ENCODE data around the gene GALNT4.
A peak's percentile ranks its signal among the peaks of the same experiment; 100 is the strongest.

The GALNT4 gene

DNA sequence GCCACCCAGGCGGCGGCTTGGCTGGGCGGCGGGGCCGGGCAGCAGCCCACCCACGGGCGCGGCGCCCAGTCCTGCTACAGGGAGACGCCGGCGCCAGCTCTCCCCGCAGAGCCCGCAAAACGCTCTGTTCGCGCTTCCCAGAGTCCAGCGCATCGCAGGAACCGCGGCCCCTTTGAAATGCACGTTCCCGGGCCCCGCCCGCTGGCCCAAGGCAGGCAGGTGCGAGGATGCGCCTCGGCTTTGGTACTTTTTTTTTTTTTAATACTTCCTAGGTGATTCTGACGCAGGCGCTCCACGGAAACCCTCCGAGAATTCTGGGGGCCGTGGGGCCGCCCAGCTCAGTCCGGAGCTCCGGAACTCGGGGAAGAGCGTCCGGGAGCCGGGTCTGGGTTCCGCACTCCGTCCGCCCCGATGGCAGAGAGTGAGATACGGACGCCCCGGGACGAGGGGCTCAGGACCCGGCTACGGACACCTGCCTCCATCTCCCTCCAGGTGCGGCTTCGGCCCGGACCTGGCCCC, 768 bp upstream of the GALNT4 start:
- no peaks in the 10 kb centered on the region for H3K9me3 ChIP-seq (ENCODE audit: insufficient read depth, low read length)
- H3K4me2 ChIP-seq (ENCODE audit: low read length) = peak overlapping the region; percentile 76
- peak overlapping the region; percentile 79 for H3K27ac ChIP-seq (ENCODE audit: low read length)
- peaks cover 9% of the 10 kb centered on the region for H3K36me3 ChIP-seq (replicated peaks; ENCODE audit: low read depth, low read length)
- TF ChIP-seq EZH2phosphoT487 (IDR thresholded peaks at IDR 0.05; ENCODE audit: low read depth) (no peak), CTCF (IDR thresholded peaks at IDR 0.05; ENCODE audit: low read depth, low read length) (no peak)
- H4K20me1 ChIP-seq (ENCODE audit: insufficient read depth, low read length) = no peaks in the 10 kb centered on the region
- H3K4me1 ChIP-seq (ENCODE audit: low read length) = peaks cover 20% of the 10 kb centered on the region
- peak overlapping the region; percentile 94 for H3K4me3 ChIP-seq (ENCODE audit: low read length)
- H2AFZ ChIP-seq (ENCODE audit: low read depth, low read length) = peak overlapping the region; percentile 100
- H3K9ac ChIP-seq (ENCODE audit: low read length) = peak overlapping the region; percentile 89
- H3K27me3 ChIP-seq (ENCODE audit: low read depth, low read length) = no peaks in the 10 kb centered on the region
- H3K79me2 ChIP-seq (ENCODE audit: low read length) = peaks cover 35% of the 10 kb centered on the region

DNA sequence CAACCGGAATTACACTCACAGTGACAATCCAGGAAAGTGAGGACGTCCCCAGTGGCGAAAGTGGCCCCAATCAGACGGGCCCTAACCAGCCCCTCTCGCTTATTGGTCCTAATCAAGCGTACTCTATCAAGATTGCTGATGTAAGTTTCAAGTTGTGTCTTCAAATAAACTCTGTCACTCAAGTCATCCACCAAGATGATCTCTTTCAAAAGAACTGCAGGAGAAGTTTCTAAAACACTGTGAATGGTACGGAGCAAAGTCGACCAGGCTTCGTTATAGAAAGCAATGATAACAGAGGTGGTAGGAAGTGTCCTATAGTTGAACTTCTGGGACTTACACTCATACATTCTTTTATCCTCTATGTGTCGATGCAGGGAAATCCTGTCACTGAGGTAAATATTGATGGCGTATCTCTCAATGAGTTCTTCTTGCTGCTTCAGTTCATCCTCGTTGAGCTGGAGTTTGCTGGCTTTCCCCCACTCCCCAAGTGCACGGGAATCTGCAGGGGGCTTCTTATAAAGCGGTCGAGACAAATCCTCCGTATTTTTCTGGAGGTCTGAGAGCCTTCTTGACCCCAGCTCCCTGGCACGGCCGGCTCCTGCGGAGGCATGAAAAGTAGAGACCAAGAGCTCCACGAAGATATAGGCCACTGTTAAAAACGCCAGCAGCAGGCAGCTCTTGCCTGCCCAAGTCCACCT, 604 bp downstream of the GALNT4 start:
- Histone ChIP-seq H3K4me3 (ENCODE audit: low read length) (peak overlapping the region; percentile 94), H3K4me1 (ENCODE audit: low read length) (peaks cover 20% of the 10 kb centered on the region), H3K9ac (ENCODE audit: low read length) (peak overlapping the region; percentile 89), H2AFZ (ENCODE audit: low read depth, low read length) (peak overlapping the region; percentile 100), H3K36me3 (replicated peaks; ENCODE audit: low read depth, low read length) (peaks cover 9% of the 10 kb centered on the region), H4K20me1 (ENCODE audit: insufficient read depth, low read length) (no peaks in the 10 kb centered on the region), H3K27me3 (ENCODE audit: low read depth, low read length) (no peaks in the 10 kb centered on the region), H3K79me2 (ENCODE audit: low read length) (peaks cover 35% of the 10 kb centered on the region), H3K9me3 (ENCODE audit: insufficient read depth, low read length) (no peaks in the 10 kb centered on the region), H3K27ac (ENCODE audit: low read length) (peak overlapping the region; percentile 79), H3K4me2 (ENCODE audit: low read length) (peak overlapping the region; percentile 76)
- TF ChIP-seq CTCF (IDR thresholded peaks at IDR 0.05; ENCODE audit: low read depth, low read length) (no peak), EZH2phosphoT487 (IDR thresholded peaks at IDR 0.05; ENCODE audit: low read depth) (no peak)

GRCh38 chr12:89523393-89523792, 1.2 kb downstream of the GALNT4 start:
- H3K9ac ChIP-seq (ENCODE audit: low read length) = no peak overlapping the region

More at GRCh38 chr12:89523393-89523792, 1.2 kb downstream of the GALNT4 start:
- Histone ChIP-seq H3K9me3 (ENCODE audit: insufficient read depth, low read length) (no peaks in the 10 kb centered on the region), H3K27ac (ENCODE audit: low read length) (no peak overlapping the region), H3K4me2 (ENCODE audit: low read length) (no peak overlapping the region; the same call in 1 of the 2 replicates), H3K4me1 (ENCODE audit: low read length) (peaks cover 17% of the 10 kb centered on the region), H3K79me2 (ENCODE audit: low read length) (peaks cover 35% of the 10 kb centered on the region), H3K27me3 (ENCODE audit: low read depth, low read length) (no peaks in the 10 kb centered on the region), H4K20me1 (ENCODE audit: insufficient read depth, low read length) (no peaks in the 10 kb centered on the region), H3K4me3 (ENCODE audit: low read length) (no peak overlapping the region), H3K36me3 (replicated peaks; ENCODE audit: low read depth, low read length) (peaks cover 9% of the 10 kb centered on the region), H2AFZ (ENCODE audit: low read depth, low read length) (no peak overlapping the region)
- TF ChIP-seq CTCF (IDR thresholded peaks at IDR 0.05; ENCODE audit: low read depth, low read length) = no peak
- no peak for TF ChIP-seq EZH2phosphoT487 (IDR thresholded peaks at IDR 0.05; ENCODE audit: low read depth)

All from OCI-LY3 (cell line).